ENCODE data around the gene TYSND1. TPM values are rescaled to one million over a fixed set of nuclear protein-coding genes. Genes with fewer than 3 reads are reported as not detected.

TYSND1 gene
- total and polyA plus RNA-seq, 8 donors, result 1.2 to 79.4 (median 5.1) TPM

DNA sequence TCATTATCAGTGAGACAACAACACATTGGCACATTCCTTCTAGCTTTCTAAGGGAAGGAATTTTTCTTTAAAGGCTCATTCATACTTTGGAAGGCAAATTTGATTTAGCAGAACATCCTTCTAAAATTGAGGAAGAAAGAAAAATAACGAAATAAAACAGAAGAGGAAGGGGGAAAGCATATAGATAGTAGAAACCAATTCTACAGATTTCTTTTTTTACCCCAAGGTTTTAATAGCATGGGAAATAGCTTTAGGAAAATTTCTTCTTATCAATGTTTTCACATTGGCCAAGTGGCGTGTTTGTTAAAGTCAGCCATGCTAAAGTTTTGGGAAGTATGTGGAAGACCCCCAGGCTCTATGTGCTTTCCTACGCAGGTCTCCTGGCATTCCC, 58.2 kb downstream of the TYSND1 start:
- Histone ChIP-seq H3K36me3 (peaks cover 0 to 41% (median 16%) of the 10 kb centered on the region in 4 donors), H3K4me3 (no peak overlapping the region), H3K9me3 (no peaks in the 10 kb centered on the region), H3K27ac (no peak overlapping the region), H3K4me1 (no peaks in the 10 kb centered on the region), H3K27me3 (no peaks in the 10 kb centered on the region)
- WGBS, 5 donors, result 80 to 91% (median 90%) methylated on average over 3 of the region's 3 CpGs
- DNase-seq, result no peak
- intact Hi-C loops (cut with DNase I; ENCODE audit: low total_unique reads), result no loop called here
- TF ChIP-seq POLR2A (IDR thresholded peaks at IDR 0.05) (no peak), POLR2AphosphoS5 (IDR thresholded peaks at IDR 0.05) (no peak), EP300 (IDR thresholded peaks at IDR 0.05) (no peak)
- TF ChIP-seq, protein P1, sequence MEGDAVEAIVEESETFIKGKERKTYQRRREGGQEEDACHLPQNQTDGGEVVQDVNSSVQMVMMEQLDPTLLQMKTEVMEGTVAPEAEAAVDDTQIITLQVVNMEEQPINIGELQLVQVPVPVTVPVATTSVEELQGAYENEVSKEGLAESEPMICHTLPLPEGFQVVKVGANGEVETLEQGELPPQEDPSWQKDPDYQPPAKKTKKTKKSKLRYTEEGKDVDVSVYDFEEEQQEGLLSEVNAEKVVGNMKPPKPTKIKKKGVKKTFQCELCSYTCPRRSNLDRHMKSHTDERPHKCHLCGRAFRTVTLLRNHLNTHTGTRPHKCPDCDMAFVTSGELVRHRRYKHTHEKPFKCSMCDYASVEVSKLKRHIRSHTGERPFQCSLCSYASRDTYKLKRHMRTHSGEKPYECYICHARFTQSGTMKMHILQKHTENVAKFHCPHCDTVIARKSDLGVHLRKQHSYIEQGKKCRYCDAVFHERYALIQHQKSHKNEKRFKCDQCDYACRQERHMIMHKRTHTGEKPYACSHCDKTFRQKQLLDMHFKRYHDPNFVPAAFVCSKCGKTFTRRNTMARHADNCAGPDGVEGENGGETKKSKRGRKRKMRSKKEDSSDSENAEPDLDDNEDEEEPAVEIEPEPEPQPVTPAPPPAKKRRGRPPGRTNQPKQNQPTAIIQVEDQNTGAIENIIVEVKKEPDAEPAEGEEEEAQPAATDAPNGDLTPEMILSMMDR (IDR thresholded peaks at IDR 0.05), result no peak

Other genes with a start within 250 kb of the TYSND1 start
- gene MACROH2A2, start 93.9 kb downstream of the TYSND1 start, total RNA-seq, result 10 to 100 TPM in 2 of 5 donors, 1 to 10 TPM in 3; 6.7 to 19.3 (median 9.8) TPM
- 10 to 100 TPM in 1 of 3 donors, 1 to 10 TPM in 2; 7.7 to 12.7 (median 9.8) TPM for gene MACROH2A2, start 93.9 kb downstream of the TYSND1 start, polyA plus RNA-seq
- 10 to 100 TPM in 1 of 5 donors, 1 to 10 TPM in 4; 4.5 to 12.9 (median 5.8) TPM for gene AIFM2, start 13.9 kb downstream of the TYSND1 start, total RNA-seq
- 10 to 100 TPM in 2 of 3 donors, 1 to 10 TPM in 1; 6.3 to 14.5 (median 10.6) TPM for gene AIFM2, start 13.9 kb downstream of the TYSND1 start, polyA plus RNA-seq
- gene SAR1A, start 23.8 kb upstream of the TYSND1 start, total RNA-seq, result 100 to 1,000 TPM in 1 of 5 donors, 10 to 100 TPM in 3, 1 to 10 TPM in 1; 8.7 to 178 (median 48.0) TPM
- gene SAR1A, start 23.8 kb upstream of the TYSND1 start, polyA plus RNA-seq, result 10 to 100 TPM; 23.2 to 31.0 (median 30.0) TPM
- gene PPA1, start 86.7 kb upstream of the TYSND1 start, total RNA-seq, result 100 to 1,000 TPM in 2 of 5 donors, 10 to 100 TPM in 3; 18.1 to 140 (median 93.9) TPM
- 100 to 1,000 TPM; 152 to 217 (median 162) TPM for gene PPA1, start 86.7 kb upstream of the TYSND1 start, polyA plus RNA-seq
- gene NPFFR1, start 137.3 kb upstream of the TYSND1 start, total RNA-seq, result under 1 TPM in 2 of 5 donors, not detected in 3; under 0.01 to 0.45 TPM
- under 1 TPM in 1 of 3 donors, not detected in 2; 0.05 TPM for gene NPFFR1, start 137.3 kb upstream of the TYSND1 start, polyA plus RNA-seq
- 10 to 100 TPM in 1 of 5 donors, 1 to 10 TPM in 3, under 1 TPM in 1; 0.29 to 47.8 (median 2.3) TPM for gene LRRC20, start 235.9 kb upstream of the TYSND1 start, total RNA-seq
- gene LRRC20, start 235.9 kb upstream of the TYSND1 start, polyA plus RNA-seq, result 1 to 10 TPM; 3.3 to 6.1 (median 4.0) TPM